Muscle of leg (tissue), 11 donors: Measurements from ENCODE around the gene GALNT6. TPM values are rescaled to one million over a fixed set of nuclear protein-coding genes. Genes with fewer than 3 reads are reported as not detected.
"Not testable (repeated sequence)": the region's sequence is repeated elsewhere in the genome, so short reads cannot be mapped to it uniquely, and the experiment has no call there.

ENCODE experiments used
- DNase-seq: peaks from one replicate; pipeline ENCODE4 v3.0.0; 2013
- H3K27ac ChIP-seq: one replicate; pipeline ENCODE4 v1.5.1; 2013; ENCODE audit warnings: mild to moderate bottlenecking, low read length, control low read depth
- H3K27me3 ChIP-seq: one replicate; pipeline ENCODE4 v1.6.1; 2013; ENCODE audit warnings: low read length; ENCODE audit not compliant: control insufficient read depth, insufficient read depth
- H3K36me3 ChIP-seq: one replicate; pipeline ENCODE4 v1.6.1; 2013; ENCODE audit warnings: low read length; ENCODE audit not compliant: control insufficient read depth, insufficient read depth
- H3K4me1 ChIP-seq: one replicate; pipeline ENCODE4 v1.6.1; 2013; ENCODE audit warnings: low read length; ENCODE audit not compliant: control insufficient read depth, insufficient read depth
- H3K4me3 ChIP-seq: one replicate; pipeline ENCODE4 v1.5.1; 2013; ENCODE audit warnings: low read length, control low read depth
- H3K9me3 ChIP-seq: replicated peaks from 2 replicates; pipeline ENCODE4 v1.6.1; 2013; ENCODE audit warnings: low read depth, low read length; ENCODE audit not compliant: control insufficient read depth
- WGBS: methylation state at CpG from one replicate; pipeline ENCODE4 v1.1.5; 2013; ENCODE audit warnings: missing lambda C conversion rate; ENCODE audit not compliant: insufficient coverage; 5-methylcytosine and 5-hydroxymethylcytosine counted together
- polyA plus RNA-seq, 8 donors: library from polyadenylated mRNA; unstranded; fragments of 120-200 nt; gene quantifications; one replicate each; pipeline versions ENCODE4 v1.2.1 to v1.2.3, GENCODE V29; 2013; ENCODE audit warnings: inconsistent platforms in 1 of 8, low replicate concordance in 1 of 8; ENCODE audit not compliant: insufficient read length in 8 of 8, insufficient read depth in 1 of 8
- total RNA-seq: library from RNA; stranded (reverse); fragments of 120-200 nt; gene quantifications from one replicate; pipeline ENCODE4 v1.2.4, GENCODE V29; 2013

Gene GALNT6
- total and polyA plus RNA-seq, 9 donors, result 0.32 to 1.1 (median 0.50) TPM

DNA sequence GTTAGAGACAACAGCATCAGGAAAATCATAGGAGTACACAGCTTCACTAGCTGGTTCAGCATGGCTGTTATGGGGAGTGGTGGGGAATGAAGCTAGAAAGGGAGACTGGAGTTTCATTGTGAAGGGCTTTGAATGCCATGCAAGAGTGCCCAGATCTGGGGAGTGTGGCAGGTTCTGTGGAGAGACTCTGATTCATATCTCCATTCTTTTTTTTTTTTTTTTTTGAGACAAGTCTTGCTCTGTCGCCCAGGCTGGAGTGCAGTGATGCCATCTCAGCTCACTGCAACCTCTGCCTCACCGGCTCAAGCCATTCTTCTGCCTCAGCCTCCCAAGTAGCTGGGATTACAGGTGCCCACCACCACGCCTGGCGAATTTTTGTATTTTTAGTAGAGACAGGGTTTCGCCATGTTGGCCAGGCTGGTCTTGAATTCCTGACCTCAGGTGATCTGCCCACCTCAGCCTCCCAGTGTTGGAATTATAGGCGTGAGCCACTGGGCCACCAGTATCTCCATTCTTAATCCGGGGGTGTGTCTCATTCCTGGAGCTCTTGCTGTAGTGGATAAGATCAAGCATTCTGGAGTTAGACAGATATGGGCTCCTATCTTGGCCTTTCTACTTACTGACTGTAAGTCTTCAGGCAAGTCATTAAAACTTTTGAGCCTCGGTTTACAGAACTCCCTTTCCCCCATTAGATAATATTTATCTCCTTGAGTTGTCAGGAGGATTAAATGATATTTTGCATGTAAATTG lies 73.0 kb downstream of the GALNT6 start:
- not testable (repeated sequence) for H3K4me1 ChIP-seq, H3K4me3 ChIP-seq, H3K27ac ChIP-seq, DNase-seq, H3K36me3 ChIP-seq, H3K27me3 ChIP-seq, H3K9me3 ChIP-seq
- 96% methylated on average over 5 of the region's 8 CpGs for WGBS

DNA sequence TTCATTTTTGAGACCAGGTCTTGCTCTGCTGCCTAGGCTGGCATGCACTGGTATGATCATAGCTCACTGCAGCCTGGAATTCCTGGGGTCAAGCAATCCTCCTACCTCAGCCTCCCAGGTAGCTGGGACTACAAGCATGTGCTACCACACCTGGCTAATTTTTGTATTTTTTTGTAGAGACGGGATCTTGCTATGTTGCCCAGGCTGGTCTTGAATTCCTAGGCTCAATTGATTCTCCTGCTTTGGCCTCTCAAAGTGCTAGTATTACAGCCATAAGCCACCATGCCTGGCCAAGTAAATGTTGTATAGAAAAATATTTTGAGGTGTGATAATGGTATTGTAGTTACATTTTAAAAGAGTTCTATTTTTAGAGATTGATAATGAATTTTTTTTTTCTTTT lies 79.8 kb downstream of the GALNT6 start:
- Histone ChIP-seq H3K27me3 (no peaks in the 10 kb centered on the region), H3K4me3 (no peak overlapping the region), H3K4me1 (no peaks in the 10 kb centered on the region), H3K27ac (no peak overlapping the region), H3K9me3 (no peaks in the 10 kb centered on the region), H3K36me3 (no peaks in the 10 kb centered on the region)
- no peak for DNase-seq
- WGBS, result no CpG with 5 or more reads among the region's 1 CpG

DNA sequence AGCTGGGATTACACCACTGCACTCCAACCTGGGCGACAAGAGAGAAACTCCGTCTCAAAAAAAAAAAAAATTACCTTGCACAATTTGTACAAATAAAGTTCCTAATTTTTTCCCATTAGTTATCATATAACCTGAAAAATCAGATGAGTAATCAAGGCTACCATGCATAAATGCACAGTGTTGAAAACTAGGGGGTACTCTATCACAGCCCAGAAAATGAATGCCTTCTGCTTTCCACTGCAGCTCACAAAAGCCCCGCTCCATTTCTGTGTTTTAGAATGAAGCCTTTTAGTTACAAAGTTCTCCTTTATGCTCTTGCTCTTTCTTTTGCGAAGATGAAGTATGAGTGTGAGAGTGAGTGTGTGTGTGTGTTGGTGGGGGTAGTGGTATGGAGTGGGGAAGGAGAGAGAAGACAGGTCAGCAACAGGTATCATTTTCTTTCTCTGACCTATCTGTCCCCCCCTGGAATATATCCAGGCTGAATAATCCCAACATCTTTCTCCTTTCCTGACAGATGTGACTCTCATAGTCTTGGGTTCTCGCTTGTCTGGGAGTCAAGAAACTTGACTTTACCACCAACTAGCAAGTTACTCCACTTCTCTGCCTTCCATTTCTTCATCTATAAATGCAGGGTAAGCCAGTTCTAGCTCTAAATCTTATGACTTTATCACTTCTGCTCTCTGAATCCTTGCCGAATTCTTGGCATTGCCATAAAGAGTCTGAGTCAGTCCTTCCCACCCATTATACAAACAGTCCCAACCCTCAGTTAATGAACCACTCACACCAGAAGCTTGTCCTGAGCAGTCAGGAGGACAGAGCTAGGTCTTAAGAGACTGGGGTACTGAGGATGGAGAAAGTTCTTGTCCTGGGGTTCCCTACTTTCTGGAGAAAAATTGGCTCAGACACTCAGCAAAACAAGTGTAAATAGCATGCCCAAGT lies 83.3 kb downstream of the GALNT6 start:
- 60% methylated on average over 2 of the region's 6 CpGs for WGBS
- DNase-seq, result no peak
- H3K27ac ChIP-seq, result no peak overlapping the region
- no peaks in the 10 kb centered on the region for H3K36me3 ChIP-seq
- no peaks in the 10 kb centered on the region for H3K9me3 ChIP-seq
- H3K4me1 ChIP-seq, result no peaks in the 10 kb centered on the region
- H3K4me3 ChIP-seq, result no peak overlapping the region
- H3K27me3 ChIP-seq, result no peaks in the 10 kb centered on the region

DNA sequence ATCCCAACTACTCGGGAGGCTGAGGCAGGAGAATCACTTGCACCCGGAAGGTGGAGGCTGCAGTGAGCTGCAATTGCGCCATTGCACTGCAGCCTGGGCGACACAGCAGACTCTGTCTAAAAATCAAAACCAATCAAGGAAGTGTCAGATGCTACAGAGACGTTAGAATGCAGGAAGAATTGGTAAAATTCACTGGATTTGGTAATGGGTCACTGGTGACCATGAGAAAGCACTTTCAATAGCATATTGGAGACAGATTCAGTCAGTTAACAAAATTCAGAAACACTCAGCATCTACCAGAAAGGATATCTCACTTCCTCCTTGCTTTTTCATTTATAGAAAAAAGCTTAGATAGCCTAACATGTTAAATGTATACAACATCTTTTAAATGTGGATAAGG lies 84.7 kb downstream of the GALNT6 start:
- Histone ChIP-seq H3K36me3 (no peaks in the 10 kb centered on the region), H3K4me3 (no peak overlapping the region), H3K27ac (no peak overlapping the region), H3K4me1 (no peaks in the 10 kb centered on the region), H3K9me3 (no peaks in the 10 kb centered on the region), H3K27me3 (no peaks in the 10 kb centered on the region)
- DNase-seq, result no peak
- 90% methylated on average over 4 of the region's 5 CpGs for WGBS

Other genes with a start within 250 kb of the GALNT6 start
- 18.3 TPM for gene TFCP2, start 218.3 kb downstream of the GALNT6 start, total RNA-seq
- gene TFCP2, start 218.3 kb downstream of the GALNT6 start, polyA plus RNA-seq, result 10 to 100 TPM; 35.2 to 50.3 (median 42.2) TPM
- 4.6 TPM for gene POU6F1, start 173.3 kb downstream of the GALNT6 start, total RNA-seq
- 10 to 100 TPM in 1 of 8 donors, 1 to 10 TPM in 7; 6.5 to 10.3 (median 7.7) TPM for gene POU6F1, start 173.3 kb downstream of the GALNT6 start, polyA plus RNA-seq
- 46.1 TPM for gene DAZAP2, start 152.6 kb downstream of the GALNT6 start, total RNA-seq
- gene DAZAP2, start 152.6 kb downstream of the GALNT6 start, polyA plus RNA-seq, result 100 to 1,000 TPM in 1 of 8 donors, 10 to 100 TPM in 7; 72.8 to 101 (median 79.1) TPM
- 3.4 TPM for gene SMAGP, start 121.0 kb downstream of the GALNT6 start, total RNA-seq
- 10 to 100 TPM in 2 of 8 donors, 1 to 10 TPM in 6; 5.2 to 14.8 (median 7.8) TPM for gene SMAGP, start 121.0 kb downstream of the GALNT6 start, polyA plus RNA-seq
- 1.8 TPM for gene BIN2, start 67.2 kb downstream of the GALNT6 start, total RNA-seq
- 1 to 10 TPM; 2.3 to 3.0 (median 2.6) TPM for gene BIN2, start 67.2 kb downstream of the GALNT6 start, polyA plus RNA-seq
- not detected for gene CELA1, start 44.7 kb downstream of the GALNT6 start, total RNA-seq
- not detected for gene CELA1, start 44.7 kb downstream of the GALNT6 start, polyA plus RNA-seq
- gene SLC4A8, start 33.4 kb upstream of the GALNT6 start, total RNA-seq, result 0.80 TPM
- 1 to 10 TPM in 4 of 8 donors, under 1 TPM in 4; 0.85 to 1.2 (median 1.0) TPM for gene SLC4A8, start 33.4 kb upstream of the GALNT6 start, polyA plus RNA-seq
- 0.35 TPM for gene SCN8A, start 199.8 kb upstream of the GALNT6 start, total RNA-seq
- gene SCN8A, start 199.8 kb upstream of the GALNT6 start, polyA plus RNA-seq, result 1 to 10 TPM in 3 of 8 donors, under 1 TPM in 5; 0.24 to 1.2 (median 0.66) TPM